Peyer's patch (tissue), 4 donors: Measurements from ENCODE around the gene AFM.

Experiments
- CTCF ChIP-seq, 6 experiments: fragments of 450-650 bp in 4 of 6; fragments of 200-600 bp in 2 of 6; sonication (generic) in 1 of 6; IDR thresholded peaks; one replicate each; pipeline ENCODE4 v1.5.1; 2017 to 2019; ENCODE audit warnings: antibody characterized with exemption in 6 of 6, mild to moderate bottlenecking in 3 of 6, moderate library complexity in 1 of 6
- POLR2A ChIP-seq, 2 donors: fragments of 450-650 bp; IDR thresholded peaks; one replicate each; pipeline ENCODE4 v1.5.1; 2017; ENCODE audit warnings: antibody characterized with exemption in 2 of 2, mild to moderate bottlenecking in 2 of 2, moderate library complexity in 2 of 2

GRCh38 chr4:73541251-73541650 is 59.7 kb downstream of the AFM start:
- TF ChIP-seq CTCF (IDR thresholded peaks at IDR 0.05) (no peak), POLR2A (IDR thresholded peaks at IDR 0.05) (no peak)
